IMR-90 (cell line): ENCODE measurements around the gene IL15RA. TPM values are rescaled to one million over a fixed set of nuclear protein-coding genes. Genes with fewer than 3 reads are reported as not detected.

Experiments used
- ATAC-seq: fragments of 200-7000 bp; cut with Tn5 transposase; 2 replicates; pipeline ENCODE4 v1.9.1; 2020; ENCODE audit warnings: low read depth, mild to moderate bottlenecking, moderate library complexity
- BruUV-seq: library from RNA; stranded (reverse); fragments of 400-500 nt; replicated peaks from 2 replicates; lab custom pipeline; 2021; lab: Mats Ljungman, UMichigan
- CTCF ChIA-PET: fragments of 300-600 bp; formaldehyde crosslinking; extraction: SDS; loops from one replicate; lab custom pipeline; 2021; ENCODE audit warnings: antibody characterized with exemption; lab: Yijun Ruan, JAX
- POLR2A ChIA-PET: fragments of 300-600 bp; sonication (Branson Sonifier 250); formaldehyde crosslinking; loops from one replicate; lab custom pipeline; 2022; ENCODE audit warnings: antibody characterized with exemption; ENCODE audit not compliant: unreplicated experiment; lab: Charles Lee
- DNase-seq: peaks from one replicate; pipeline ENCODE4 v3.0.0; 2013
- H2AFZ ChIP-seq: replicated peaks from 2 replicates; pipeline ENCODE3; 2013; ENCODE audit warnings: low read length, mild to moderate bottlenecking; ENCODE audit not compliant: poor library complexity
- H2AK5ac ChIP-seq: 2 replicates; pipeline ENCODE4 v1.6.1; 2013; ENCODE audit warnings: low read depth, low read length, inconsistent platforms
- H2AK9ac ChIP-seq: replicated peaks from 2 replicates; pipeline ENCODE3; 2013; ENCODE audit warnings: mild to moderate bottlenecking, low read depth, low read length, moderate library complexity; ENCODE audit not compliant: poor library complexity
- H2BK120ac ChIP-seq: 2 replicates; pipeline ENCODE4 v1.6.1; 2013; ENCODE audit warnings: low read depth, low read length, inconsistent platforms
- H2BK15ac ChIP-seq: 3 replicates; pipeline ENCODE4 v1.6.1; 2013; ENCODE audit warnings: low read depth, low read length, inconsistent platforms
- H2BK20ac ChIP-seq: 2 replicates; pipeline ENCODE4 v1.6.1; 2013; ENCODE audit warnings: low read depth, mild to moderate bottlenecking, inconsistent platforms, low read length, moderate library complexity
- H2BK5ac ChIP-seq: 2 replicates; pipeline ENCODE4 v1.6.1; 2013; ENCODE audit warnings: mild to moderate bottlenecking, low read depth, low read length, inconsistent platforms; ENCODE audit not compliant: poor library complexity, severe bottlenecking
- H3K14ac ChIP-seq: replicated peaks from 2 replicates; pipeline ENCODE4 v1.6.1; 2013; ENCODE audit warnings: low read depth, low read length, inconsistent platforms
- H3K18ac ChIP-seq: 2 replicates; pipeline ENCODE4 v1.6.1; 2013; ENCODE audit warnings: low read depth, low read length, control low read depth
- H3K23ac ChIP-seq: 2 replicates; pipeline ENCODE4 v1.6.1; 2013; ENCODE audit warnings: low read depth, low read length, inconsistent platforms
- H3K27ac ChIP-seq: 2 replicates; pipeline ENCODE4 v1.5.1; 2013; ENCODE audit warnings: mild to moderate bottlenecking, control low read depth, low read length; ENCODE audit not compliant: insufficient read depth
- H3K27me3 ChIP-seq: 2 replicates; pipeline ENCODE4 v1.6.1; 2013; ENCODE audit warnings: low read length; ENCODE audit not compliant: control insufficient read depth, insufficient read depth
- H3K36me3 ChIP-seq: 2 replicates; pipeline ENCODE4 v1.6.1; 2013; ENCODE audit warnings: low read length, mixed read lengths; ENCODE audit not compliant: control insufficient read depth, insufficient read depth
- H3K4ac ChIP-seq: 2 replicates; pipeline ENCODE4 v1.6.1; 2013; ENCODE audit warnings: low read depth, low read length, inconsistent platforms
- H3K4me1 ChIP-seq: 2 replicates; pipeline ENCODE4 v1.6.1; 2013; ENCODE audit warnings: low read length, mixed read lengths; ENCODE audit not compliant: control insufficient read depth, insufficient read depth
- H3K4me2 ChIP-seq: 2 replicates; pipeline ENCODE4 v1.6.1; 2013; ENCODE audit warnings: low read depth, mild to moderate bottlenecking, control low read depth, low read length, moderate library complexity
- H3K4me3 ChIP-seq: 2 replicates; pipeline ENCODE4 v1.5.1; 2013; ENCODE audit warnings: low read depth, mild to moderate bottlenecking, control low read depth, low read length, moderate library complexity; ENCODE audit not compliant: insufficient read depth
- H3K56ac ChIP-seq: 2 replicates; pipeline ENCODE4 v1.6.1; 2013; ENCODE audit warnings: low read length, inconsistent platforms; ENCODE audit not compliant: insufficient read depth; ENCODE audit errors: extremely low read depth
- H3K79me1 ChIP-seq, 2 experiments: 2 replicates each; pipeline ENCODE4 v1.6.1; 2013; ENCODE audit warnings: low read length in 2 of 2, inconsistent platforms in 1 of 2, low read depth in 1 of 2
- H3K9ac ChIP-seq: 2 replicates; pipeline ENCODE4 v1.6.1; 2013; ENCODE audit warnings: low read depth, low read length, control low read depth
- H3K9me1 ChIP-seq: 2 replicates; pipeline ENCODE4 v1.6.1; 2013; ENCODE audit warnings: low read length, inconsistent platforms; ENCODE audit not compliant: insufficient read depth
- H3K9me3 ChIP-seq: 2 replicates; pipeline ENCODE4 v1.6.1; 2013; ENCODE audit warnings: low read length; ENCODE audit not compliant: control insufficient read depth, insufficient read depth
- H4K20me1 ChIP-seq: 2 replicates; pipeline ENCODE4 v1.6.1; 2013; ENCODE audit warnings: low read length, inconsistent platforms; ENCODE audit not compliant: insufficient read depth
- H4K5ac ChIP-seq: 2 replicates; pipeline ENCODE4 v1.6.1; 2013; ENCODE audit warnings: mild to moderate bottlenecking, low read depth, low read length, control low read depth
- H4K8ac ChIP-seq, 2 experiments: 2 replicates each; pipeline ENCODE4 v1.6.1; 2013; ENCODE audit warnings: low read depth in 2 of 2, low read length in 2 of 2, control low read depth in 1 of 2, inconsistent platforms in 1 of 2
- H4K91ac ChIP-seq: 2 replicates; pipeline ENCODE4 v1.6.1; 2013; ENCODE audit warnings: low read depth, low read length, inconsistent platforms; ENCODE audit not compliant: insufficient read depth
- MAFK ChIP-seq: IDR thresholded peaks from 2 replicates; pipeline ENCODE4 v1.6.1; 2012; ENCODE audit warnings: low read depth, low read length, improper control_type of control experiment
- MXI1 ChIP-seq: IDR thresholded peaks from 2 replicates; pipeline ENCODE4 v1.6.1; 2012; ENCODE audit warnings: low read depth, mild to moderate bottlenecking, low read length, moderate library complexity, borderline replicate concordance
- WGBS, 2 experiments: methylation state at CpG; one replicate each; pipeline versions ENCODE4 v1.1.5 to v1.1.7; 2013; ENCODE audit warnings: missing lambda C conversion rate in 2 of 2; ENCODE audit not compliant: insufficient read length in 1 of 2; ENCODE audit errors: extremely low coverage in 2 of 2; 5-methylcytosine and 5-hydroxymethylcytosine counted together
- dilution Hi-C: fragments of 300-500 bp; cut with HindIII; formaldehyde crosslinking; loops from one replicate; pipeline ENCODE4 v1.14.3; 2018; ENCODE audit warnings: low sequenced_read_pairs; ENCODE audit not compliant: unreplicated experiment
- in situ Hi-C: fragments of 300-500 bp; cut with MboI; formaldehyde crosslinking; loops from 3 replicates; pipeline ENCODE4 v1.14.3; 2019; ENCODE audit warnings: low sequenced_read_pairs, inconsistent platforms, mixed read lengths
- intact Hi-C: fragments of 100-400 bp; cut with micrococcal nuclease; formaldehyde crosslinking; loops from 2 replicates; pipeline ENCODE4 v1.10.0; 2022
- polyA plus RNA-seq, 3 experiments: library from polyadenylated mRNA; depleted of rRNA; stranded (reverse); fragments of >200 nt; gene quantifications; 2 replicates each; pipeline ENCODE4 v1.2.3, GENCODE V29; 2012; ENCODE audit warnings: low replicate concordance in 1 of 3
- total RNA-seq: library from RNA; depleted of rRNA; stranded (reverse); fragments of >200 nt; gene quantifications from 2 replicates; pipeline ENCODE4 v1.2.3, GENCODE V29; 2012

Gene IL15RA
- total and polyA plus RNA-seq, 2 of the 4 experiments (the other 2 are of a cell fraction): 2.0 to 7.6 TPM

- CTCF ChIA-PET: no interaction called here
- in situ Hi-C loops: no loop called here
- H3K4me3 ChIP-seq: no peak overlapping the region
- H2BK20ac ChIP-seq: no peak overlapping the region
- no TSS peak for BruUV-seq
- H3K9me1 ChIP-seq: no peaks in the 10 kb centered on the region
- no peak overlapping the region for H2BK120ac ChIP-seq
- H3K4me1 ChIP-seq: no peaks in the 10 kb centered on the region
- no peak overlapping the region for H3K4me2 ChIP-seq
- no peak overlapping the region for H3K9ac ChIP-seq
- no peak overlapping the region for H3K18ac ChIP-seq
- no peak overlapping the region for H2BK5ac ChIP-seq
- no peak overlapping the region for H4K91ac ChIP-seq
- no peak overlapping the region for H4K5ac ChIP-seq
- ATAC-seq (no peak), DNase-seq (no peak)
- no CpG with 5 or more reads among the region's 1 CpG for WGBS, 2 experiments
- H4K8ac ChIP-seq: no peak overlapping the region
- no peak for TF ChIP-seq MXI1
- TF ChIP-seq MAFK: no peak
- H2AFZ ChIP-seq: no peak overlapping the region
- peaks cover 4% of the 10 kb centered on the region for H3K27me3 ChIP-seq
- H3K9me3 ChIP-seq: peaks cover 4% of the 10 kb centered on the region
- H2AK9ac ChIP-seq: no peak overlapping the region
- intact Hi-C loops: no loop called here
- H3K79me1 ChIP-seq: no peaks in the 10 kb centered on the region
- H3K14ac ChIP-seq: no peak overlapping the region
- H3K27ac ChIP-seq: no peak overlapping the region
- H3K4ac ChIP-seq: no peak overlapping the region
- H2AK5ac ChIP-seq: no peak overlapping the region
- H2BK15ac ChIP-seq: no peak overlapping the region
- H3K23ac ChIP-seq: no peak overlapping the region
- POLR2A ChIA-PET: no interaction called here
- no peaks in the 10 kb centered on the region for H4K20me1 ChIP-seq
- dilution Hi-C loops: no loop called here
- H3K36me3 ChIP-seq: no peaks in the 10 kb centered on the region
- H3K56ac ChIP-seq: no peak overlapping the region
These were observed 15.1 kb upstream of the IL15RA start for GRCh38 chr10:5992398-5992797.
